Effector CD8-positive, alpha-beta T cell (primary cell): Measurements from ENCODE around the gene NEMF.
"Not testable (repeated sequence)": the region's sequence is repeated elsewhere in the genome, so short reads cannot be mapped to it uniquely, and the experiment has no call there.

Experiments
- DNase-seq: peaks from one replicate; lab custom pipeline; 2025; lab: John Stamatoyannopoulos, UW

The NEMF gene

GRCh38 chr14:49816118-49816517 is 36.5 kb downstream of the NEMF start:
- DNase-seq = not testable (repeated sequence)

- DNase-seq = no peak
These were observed 43.8 kb downstream of the NEMF start for GRCh38 chr14:49808780-49809179.

- DNase-seq = no peak
These were observed 56.6 kb downstream of the NEMF start for GRCh38 chr14:49796025-49796424.

GRCh38 chr14:49792618-49793017 is 60.0 kb downstream of the NEMF start:
- DNase-seq = no peak

- DNase-seq = no peak
These were observed 66.3 kb downstream of the NEMF start for GRCh38 chr14:49786315-49786714.

- DNase-seq = no peak
These were observed 69.1 kb downstream of the NEMF start for GRCh38 chr14:49783394-49784014.

GRCh38 chr14:49781040-49781439 is 71.5 kb downstream of the NEMF start:
- not testable (repeated sequence) for DNase-seq

- no peak for DNase-seq
These were observed 74.2 kb downstream of the NEMF start for GRCh38 chr14:49778421-49778820.

- DNase-seq = no peak
These were observed 78.5 kb downstream of the NEMF start for GRCh38 chr14:49774106-49774505.

- not testable (repeated sequence) for DNase-seq
These were observed 80.9 kb downstream of the NEMF start for GRCh38 chr14:49771691-49772090.

- no peak for DNase-seq
These were observed 82.3 kb downstream of the NEMF start for GRCh38 chr14:49770212-49770817.

- no peak for DNase-seq
These were observed 82.9 kb downstream of the NEMF start for GRCh38 chr14:49769581-49770211.

GRCh38 chr14:49769171-49769570 is 83.4 kb downstream of the NEMF start:
- DNase-seq = no peak

GRCh38 chr14:49768301-49769121 is 84.1 kb downstream of the NEMF start:
- peak; percentile 47 for DNase-seq

GRCh38 chr14:49767571-49768300 is 84.9 kb downstream of the NEMF start, which contains the start of gene KLHDC2:
Gene KLHDC2, plus strand, starts transcription at chr14:49768153. Its CDS starts 316 bp downstream, at chr14:49768469.
- DNase-seq = peak; percentile 70

- DNase-seq = no peak
These were observed 85.4 kb downstream of the NEMF start for GRCh38 chr14:49767270-49767570.

GRCh38 chr14:49766839-49767238 is 85.7 kb downstream of the NEMF start:
- no peak for DNase-seq

- DNase-seq = no peak
These were observed 90.6 kb downstream of the NEMF start for GRCh38 chr14:49761839-49762551.

GRCh38 chr14:49755378-49755777 is 97.2 kb downstream of the NEMF start:
- no peak for DNase-seq

- no peak for DNase-seq
These were observed 98.0 kb downstream of the NEMF start for GRCh38 chr14:49754570-49755097.

- not testable (repeated sequence) for DNase-seq
These were observed 106.1 kb downstream of the NEMF start for GRCh38 chr14:49746476-49746875.
